ENCODE results near the gene PTPRT.

- TF ChIP-seq EZH2 (IDR thresholded peaks at IDR 0.05) (no peak), POLR2AphosphoS5 (IDR thresholded peaks at IDR 0.05; ENCODE audit: borderline replicate concordance, low read depth, low read length) (no peak)
Observed at GRCh38 chr20:42609618-42610017, 580.1 kb downstream of the PTPRT start.
